Activated gamma-delta T cell treated with Interleukin-2 at 50 U/mL for 16 hours (primary cell): ENCODE measurements around the gene CEP152.

Experiments used
- DNase-seq: peaks from one replicate; pipeline ENCODE4 v3.0.0-alpha.2; 2020

Gene CEP152

GRCh38 chr15:48766196-48766595 lies 44.7 kb downstream of the CEP152 start:
- no peak for DNase-seq

GRCh38 chr15:48765022-48765421 lies 45.8 kb downstream of the CEP152 start:
- no peak for DNase-seq

- no peak for DNase-seq
These were observed 49.3 kb downstream of the CEP152 start for GRCh38 chr15:48761393-48762158.

- no peak for DNase-seq
These were observed 50.9 kb downstream of the CEP152 start for GRCh38 chr15:48759921-48760320.

GRCh38 chr15:48757661-48758060 lies 53.2 kb downstream of the CEP152 start:
- no peak for DNase-seq

- no peak for DNase-seq
These were observed 56.9 kb downstream of the CEP152 start for GRCh38 chr15:48754011-48754410.

- DNase-seq: no peak
These were observed 59.3 kb downstream of the CEP152 start for GRCh38 chr15:48751595-48751994.

- DNase-seq: no peak
These were observed 62.3 kb downstream of the CEP152 start for GRCh38 chr15:48748535-48748934.

GRCh38 chr15:48733615-48734014 lies 77.3 kb downstream of the CEP152 start:
- no peak for DNase-seq

GRCh38 chr15:48730506-48730905 lies 80.4 kb downstream of the CEP152 start:
- DNase-seq: no peak

- DNase-seq: no peak
These were observed 86.9 kb downstream of the CEP152 start for GRCh38 chr15:48723969-48724368.

GRCh38 chr15:48722764-48723661 lies 87.9 kb downstream of the CEP152 start:
- no peak for DNase-seq

- no peak for DNase-seq
These were observed 89.6 kb downstream of the CEP152 start for GRCh38 chr15:48721061-48721810.

- no peak for DNase-seq
These were observed 90.2 kb downstream of the CEP152 start for GRCh38 chr15:48720646-48721045.

- DNase-seq: no peak
These were observed 91.2 kb downstream of the CEP152 start for GRCh38 chr15:48719668-48720067.

GRCh38 chr15:48718646-48719045 lies 92.2 kb downstream of the CEP152 start:
- DNase-seq: no peak

- DNase-seq: no peak
These were observed 93.4 kb downstream of the CEP152 start for GRCh38 chr15:48717458-48717857.

- no peak for DNase-seq
These were observed 98.3 kb downstream of the CEP152 start for GRCh38 chr15:48712546-48712945.

GRCh38 chr15:48710952-48711495 lies 99.8 kb downstream of the CEP152 start:
- no peak for DNase-seq

GRCh38 chr15:48708641-48709040 lies 102.2 kb downstream of the CEP152 start:
- DNase-seq: no peak

- DNase-seq: no peak
These were observed 105.5 kb downstream of the CEP152 start for GRCh38 chr15:48705381-48705780.

- DNase-seq: no peak
These were observed 107.3 kb downstream of the CEP152 start for GRCh38 chr15:48703544-48703943.
